HEK293 (cell line): Measurements from ENCODE around the gene LAMB4.

Experiments used
- CTCF ChIP-seq: fragments of 450-650 bp; formaldehyde crosslinking; IDR thresholded peaks from 2 replicates; pipeline ENCODE4 v1.5.1; 2016; ENCODE audit warnings: missing biosample characterization, missing genetic modification characterization
- GLIS1 ChIP-seq: fragments of 450-650 bp; formaldehyde crosslinking; IDR thresholded peaks from 2 replicates; pipeline ENCODE4 v1.5.1; 2016; ENCODE audit warnings: missing biosample characterization, missing genetic modification characterization
- KLF1 ChIP-seq: fragments of 450-650 bp; formaldehyde crosslinking; IDR thresholded peaks from 2 replicates; pipeline ENCODE4 v1.5.1; 2016; ENCODE audit warnings: missing biosample characterization, missing genetic modification characterization
- TCF7L2 ChIP-seq: IDR thresholded peaks from 2 replicates; pipeline ENCODE4 v1.6.1; 2011; ENCODE audit warnings: low read depth, mild to moderate bottlenecking, inconsistent platforms, low read length, moderate library complexity, borderline replicate concordance
- YY1 ChIP-seq: fragments of 450-650 bp; formaldehyde crosslinking; IDR thresholded peaks from 2 replicates; pipeline ENCODE4 v1.5.1; 2018; ENCODE audit warnings: missing biosample characterization, missing genetic modification characterization
- ZFHX2 ChIP-seq: fragments of 450-650 bp; formaldehyde crosslinking; conservative IDR thresholded peaks from 2 replicates; pipeline ENCODE4 v1.5.1; 2016; ENCODE audit warnings: missing biosample characterization, missing genetic modification characterization
- ZNF112 ChIP-seq: fragments of 450-650 bp; formaldehyde crosslinking; IDR thresholded peaks from 2 replicates; pipeline ENCODE4 v1.5.0; 2017; ENCODE audit warnings: missing biosample characterization, missing genetic modification characterization
- ZNF292 ChIP-seq: fragments of 450-650 bp; formaldehyde crosslinking; IDR thresholded peaks from 2 replicates; pipeline ENCODE4 v1.5.1; 2016; ENCODE audit warnings: low read depth, missing biosample characterization, missing genetic modification characterization, borderline replicate concordance
- ZNF335 ChIP-seq: fragments of 450-650 bp; formaldehyde crosslinking; conservative IDR thresholded peaks from 2 replicates; pipeline ENCODE4 v1.5.1; 2016; ENCODE audit warnings: missing biosample characterization, missing genetic modification characterization
- ZNF423 ChIP-seq: fragments of 450-650 bp; formaldehyde crosslinking; IDR thresholded peaks from 2 replicates; pipeline ENCODE4 v1.5.1; 2016; ENCODE audit warnings: missing biosample characterization, missing genetic modification characterization
- ZNF530 ChIP-seq: fragments of 450-650 bp; formaldehyde crosslinking; IDR thresholded peaks from 2 replicates; pipeline ENCODE4 v1.5.1; 2016; ENCODE audit warnings: low read depth, missing biosample characterization, missing genetic modification characterization
- TF ChIP-seq, protein P1 (sequence below): fragments of 450-650 bp; formaldehyde crosslinking; IDR thresholded peaks from 2 replicates; pipeline ENCODE4 v1.5.1; 2016; ENCODE audit warnings: missing biosample characterization, missing genetic modification characterization

GRCh38 chr7:108134486-108134885, 4.3 kb upstream of the LAMB4 start:
- TF ChIP-seq ZNF423 (tag by site-specific recombination) (no peak), ZNF292 (tag by site-specific recombination) (no peak), ZFHX2 (no peak), KLF1 (tag by site-specific recombination) (no peak), CTCF (tag by site-specific recombination) (no peak), ZNF112 (no peak), YY1 (tag by site-specific recombination) (no peak), TCF7L2 (no peak), GLIS1 (no peak), ZNF530 (no peak), ZNF335 (tag by site-specific recombination) (no peak)
- TF ChIP-seq, protein P1, sequence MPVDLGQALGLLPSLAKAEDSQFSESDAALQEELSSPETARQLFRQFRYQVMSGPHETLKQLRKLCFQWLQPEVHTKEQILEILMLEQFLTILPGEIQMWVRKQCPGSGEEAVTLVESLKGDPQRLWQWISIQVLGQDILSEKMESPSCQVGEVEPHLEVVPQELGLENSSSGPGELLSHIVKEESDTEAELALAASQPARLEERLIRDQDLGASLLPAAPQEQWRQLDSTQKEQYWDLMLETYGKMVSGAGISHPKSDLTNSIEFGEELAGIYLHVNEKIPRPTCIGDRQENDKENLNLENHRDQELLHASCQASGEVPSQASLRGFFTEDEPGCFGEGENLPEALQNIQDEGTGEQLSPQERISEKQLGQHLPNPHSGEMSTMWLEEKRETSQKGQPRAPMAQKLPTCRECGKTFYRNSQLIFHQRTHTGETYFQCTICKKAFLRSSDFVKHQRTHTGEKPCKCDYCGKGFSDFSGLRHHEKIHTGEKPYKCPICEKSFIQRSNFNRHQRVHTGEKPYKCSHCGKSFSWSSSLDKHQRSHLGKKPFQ: no peak
